IMR-90 (cell line): ENCODE results near the gene PTPRG. TPM values are rescaled to one million over a fixed set of nuclear protein-coding genes. Genes with fewer than 3 reads are reported as not detected.

Experiments
- ATAC-seq: fragments of 200-7000 bp; cut with Tn5 transposase; 2 replicates; pipeline ENCODE4 v1.9.1; 2020; ENCODE audit warnings: low read depth, mild to moderate bottlenecking, moderate library complexity
- BruUV-seq: library from RNA; stranded (reverse); fragments of 400-500 nt; replicated peaks from 2 replicates; lab custom pipeline; 2021; lab: Mats Ljungman, UMichigan
- CTCF ChIA-PET: fragments of 300-600 bp; formaldehyde crosslinking; extraction: SDS; loops from one replicate; lab custom pipeline; 2021; ENCODE audit warnings: antibody characterized with exemption; lab: Yijun Ruan, JAX
- POLR2A ChIA-PET: fragments of 300-600 bp; sonication (Branson Sonifier 250); formaldehyde crosslinking; loops from one replicate; lab custom pipeline; 2022; ENCODE audit warnings: antibody characterized with exemption; ENCODE audit not compliant: unreplicated experiment; lab: Charles Lee
- DNase-seq: peaks from one replicate; pipeline ENCODE4 v3.0.0; 2013
- H2AFZ ChIP-seq: replicated peaks from 2 replicates; pipeline ENCODE3; 2013; ENCODE audit warnings: low read length, mild to moderate bottlenecking; ENCODE audit not compliant: poor library complexity
- H2AK5ac ChIP-seq: 2 replicates; pipeline ENCODE4 v1.6.1; 2013; ENCODE audit warnings: low read depth, low read length, inconsistent platforms
- H2AK9ac ChIP-seq: replicated peaks from 2 replicates; pipeline ENCODE3; 2013; ENCODE audit warnings: mild to moderate bottlenecking, low read depth, low read length, moderate library complexity; ENCODE audit not compliant: poor library complexity
- H2BK120ac ChIP-seq: 2 replicates; pipeline ENCODE4 v1.6.1; 2013; ENCODE audit warnings: low read depth, low read length, inconsistent platforms
- H2BK15ac ChIP-seq: 3 replicates; pipeline ENCODE4 v1.6.1; 2013; ENCODE audit warnings: low read depth, low read length, inconsistent platforms
- H2BK20ac ChIP-seq: 2 replicates; pipeline ENCODE4 v1.6.1; 2013; ENCODE audit warnings: low read depth, mild to moderate bottlenecking, inconsistent platforms, low read length, moderate library complexity
- H2BK5ac ChIP-seq: 2 replicates; pipeline ENCODE4 v1.6.1; 2013; ENCODE audit warnings: mild to moderate bottlenecking, low read depth, low read length, inconsistent platforms; ENCODE audit not compliant: poor library complexity, severe bottlenecking
- H3K14ac ChIP-seq: replicated peaks from 2 replicates; pipeline ENCODE4 v1.6.1; 2013; ENCODE audit warnings: low read depth, low read length, inconsistent platforms
- H3K18ac ChIP-seq: 2 replicates; pipeline ENCODE4 v1.6.1; 2013; ENCODE audit warnings: low read depth, low read length, control low read depth
- H3K23ac ChIP-seq: 2 replicates; pipeline ENCODE4 v1.6.1; 2013; ENCODE audit warnings: low read depth, low read length, inconsistent platforms
- H3K27ac ChIP-seq: 2 replicates; pipeline ENCODE4 v1.5.1; 2013; ENCODE audit warnings: mild to moderate bottlenecking, control low read depth, low read length; ENCODE audit not compliant: insufficient read depth
- H3K27me3 ChIP-seq: 2 replicates; pipeline ENCODE4 v1.6.1; 2013; ENCODE audit warnings: low read length; ENCODE audit not compliant: control insufficient read depth, insufficient read depth
- H3K36me3 ChIP-seq: 2 replicates; pipeline ENCODE4 v1.6.1; 2013; ENCODE audit warnings: low read length, mixed read lengths; ENCODE audit not compliant: control insufficient read depth, insufficient read depth
- H3K4ac ChIP-seq: 2 replicates; pipeline ENCODE4 v1.6.1; 2013; ENCODE audit warnings: low read depth, low read length, inconsistent platforms
- H3K4me1 ChIP-seq: 2 replicates; pipeline ENCODE4 v1.6.1; 2013; ENCODE audit warnings: low read length, mixed read lengths; ENCODE audit not compliant: control insufficient read depth, insufficient read depth
- H3K4me2 ChIP-seq: 2 replicates; pipeline ENCODE4 v1.6.1; 2013; ENCODE audit warnings: low read depth, mild to moderate bottlenecking, control low read depth, low read length, moderate library complexity
- H3K4me3 ChIP-seq: 2 replicates; pipeline ENCODE4 v1.5.1; 2013; ENCODE audit warnings: low read depth, mild to moderate bottlenecking, control low read depth, low read length, moderate library complexity; ENCODE audit not compliant: insufficient read depth
- H3K56ac ChIP-seq: 2 replicates; pipeline ENCODE4 v1.6.1; 2013; ENCODE audit warnings: low read length, inconsistent platforms; ENCODE audit not compliant: insufficient read depth; ENCODE audit errors: extremely low read depth
- H3K79me1 ChIP-seq, 2 experiments: 2 replicates each; pipeline ENCODE4 v1.6.1; 2013; ENCODE audit warnings: low read length in 2 of 2, inconsistent platforms in 1 of 2, low read depth in 1 of 2
- H3K9ac ChIP-seq: 2 replicates; pipeline ENCODE4 v1.6.1; 2013; ENCODE audit warnings: low read depth, low read length, control low read depth
- H3K9me1 ChIP-seq: 2 replicates; pipeline ENCODE4 v1.6.1; 2013; ENCODE audit warnings: low read length, inconsistent platforms; ENCODE audit not compliant: insufficient read depth
- H3K9me3 ChIP-seq: 2 replicates; pipeline ENCODE4 v1.6.1; 2013; ENCODE audit warnings: low read length; ENCODE audit not compliant: control insufficient read depth, insufficient read depth
- H4K20me1 ChIP-seq: 2 replicates; pipeline ENCODE4 v1.6.1; 2013; ENCODE audit warnings: low read length, inconsistent platforms; ENCODE audit not compliant: insufficient read depth
- H4K5ac ChIP-seq: 2 replicates; pipeline ENCODE4 v1.6.1; 2013; ENCODE audit warnings: mild to moderate bottlenecking, low read depth, low read length, control low read depth
- H4K8ac ChIP-seq, 2 experiments: 2 replicates each; pipeline ENCODE4 v1.6.1; 2013; ENCODE audit warnings: low read depth in 2 of 2, low read length in 2 of 2, control low read depth in 1 of 2, inconsistent platforms in 1 of 2
- H4K91ac ChIP-seq: 2 replicates; pipeline ENCODE4 v1.6.1; 2013; ENCODE audit warnings: low read depth, low read length, inconsistent platforms; ENCODE audit not compliant: insufficient read depth
- CTCF ChIP-seq: conservative IDR thresholded peaks from 2 replicates; pipeline ENCODE4 v1.5.1; 2012; ENCODE audit warnings: mild to moderate bottlenecking, low read depth, low read length, improper control_type of control experiment
- WGBS, 2 experiments: methylation state at CpG; one replicate each; pipeline versions ENCODE4 v1.1.5 to v1.1.7; 2013; ENCODE audit warnings: missing lambda C conversion rate in 2 of 2; ENCODE audit not compliant: insufficient read length in 1 of 2; ENCODE audit errors: extremely low coverage in 2 of 2; 5-methylcytosine and 5-hydroxymethylcytosine counted together
- dilution Hi-C: fragments of 300-500 bp; cut with HindIII; formaldehyde crosslinking; loops from one replicate; pipeline ENCODE4 v1.14.3; 2018; ENCODE audit warnings: low sequenced_read_pairs; ENCODE audit not compliant: unreplicated experiment
- in situ Hi-C: fragments of 300-500 bp; cut with MboI; formaldehyde crosslinking; loops from 3 replicates; pipeline ENCODE4 v1.14.3; 2019; ENCODE audit warnings: low sequenced_read_pairs, inconsistent platforms, mixed read lengths
- intact Hi-C: fragments of 100-400 bp; cut with micrococcal nuclease; formaldehyde crosslinking; loops from 2 replicates; pipeline ENCODE4 v1.10.0; 2022
- polyA plus RNA-seq, 3 experiments: library from polyadenylated mRNA; depleted of rRNA; stranded (reverse); fragments of >200 nt; gene quantifications; 2 replicates each; pipeline ENCODE4 v1.2.3, GENCODE V29; 2012; ENCODE audit warnings: low replicate concordance in 1 of 3
- total RNA-seq: library from RNA; depleted of rRNA; stranded (reverse); fragments of >200 nt; gene quantifications from 2 replicates; pipeline ENCODE4 v1.2.3, GENCODE V29; 2012

PTPRG gene
- total and polyA plus RNA-seq, 2 of the 4 experiments (the other 2 are of a cell fraction), result 7.7 to 31.0 TPM

GRCh38 chr3:61794341-61794740, 233.0 kb downstream of the PTPRG start:
- Histone ChIP-seq H3K56ac (no peak overlapping the region), H2BK5ac (no peak overlapping the region), H3K36me3 (no peaks in the 10 kb centered on the region), H4K91ac (no peak overlapping the region), H3K27ac (no peak overlapping the region), H3K27me3 (no peaks in the 10 kb centered on the region), H4K20me1 (peaks cover 10% of the 10 kb centered on the region; the same call in 1 of the 2 replicates), H3K9me1 (peaks cover 5% of the 10 kb centered on the region; the same call in 1 of the 2 replicates), H2AK5ac (no peak overlapping the region), H2BK20ac (no peak overlapping the region), H3K4me1 (peaks cover 3% of the 10 kb centered on the region; the same call in 1 of the 2 replicates), H3K23ac (no peak overlapping the region), H4K5ac (no peak overlapping the region), H3K79me1 (peaks cover 15 to 49% of the 10 kb centered on the region in 2 experiments), H3K18ac (no peak overlapping the region), H2AK9ac (no peak overlapping the region), H2AFZ (no peak overlapping the region), H3K9ac (no peak overlapping the region), H3K4me3 (no peak overlapping the region), H3K4ac (no peak overlapping the region), H3K9me3 (no peaks in the 10 kb centered on the region), H2BK15ac (no peak overlapping the region), H4K8ac (no peak overlapping the region), H3K14ac (no peak overlapping the region), H2BK120ac (no peak overlapping the region), H3K4me2 (no peak overlapping the region)
- in situ Hi-C loops (no loop called here), intact Hi-C loops (no loop called here), dilution Hi-C loops (no loop called here)
- no peak for TF ChIP-seq CTCF
- CTCF ChIA-PET, result no interaction called here
- BruUV-seq, result no TSS peak
- POLR2A ChIA-PET, result no interaction called here
- ATAC-seq (peak; percentile 24; the same call in 1 of the 2 replicates), DNase-seq (no peak)
- no CpG with 5 or more reads among the region's 3 CpGs for WGBS, 2 experiments
